CD4-positive, alpha-beta T cell treated with Interleukin-17A for 1 hour (primary cell): ENCODE measurements around the gene PCID2.
"Not testable (repeated sequence)": the region's sequence is repeated elsewhere in the genome, so short reads cannot be mapped to it uniquely, and the experiment has no call there.

ENCODE experiments used
- DNase-seq: peaks from one replicate; pipeline ENCODE4 v3.0.0-alpha.2; 2020

PCID2 gene

DNA sequence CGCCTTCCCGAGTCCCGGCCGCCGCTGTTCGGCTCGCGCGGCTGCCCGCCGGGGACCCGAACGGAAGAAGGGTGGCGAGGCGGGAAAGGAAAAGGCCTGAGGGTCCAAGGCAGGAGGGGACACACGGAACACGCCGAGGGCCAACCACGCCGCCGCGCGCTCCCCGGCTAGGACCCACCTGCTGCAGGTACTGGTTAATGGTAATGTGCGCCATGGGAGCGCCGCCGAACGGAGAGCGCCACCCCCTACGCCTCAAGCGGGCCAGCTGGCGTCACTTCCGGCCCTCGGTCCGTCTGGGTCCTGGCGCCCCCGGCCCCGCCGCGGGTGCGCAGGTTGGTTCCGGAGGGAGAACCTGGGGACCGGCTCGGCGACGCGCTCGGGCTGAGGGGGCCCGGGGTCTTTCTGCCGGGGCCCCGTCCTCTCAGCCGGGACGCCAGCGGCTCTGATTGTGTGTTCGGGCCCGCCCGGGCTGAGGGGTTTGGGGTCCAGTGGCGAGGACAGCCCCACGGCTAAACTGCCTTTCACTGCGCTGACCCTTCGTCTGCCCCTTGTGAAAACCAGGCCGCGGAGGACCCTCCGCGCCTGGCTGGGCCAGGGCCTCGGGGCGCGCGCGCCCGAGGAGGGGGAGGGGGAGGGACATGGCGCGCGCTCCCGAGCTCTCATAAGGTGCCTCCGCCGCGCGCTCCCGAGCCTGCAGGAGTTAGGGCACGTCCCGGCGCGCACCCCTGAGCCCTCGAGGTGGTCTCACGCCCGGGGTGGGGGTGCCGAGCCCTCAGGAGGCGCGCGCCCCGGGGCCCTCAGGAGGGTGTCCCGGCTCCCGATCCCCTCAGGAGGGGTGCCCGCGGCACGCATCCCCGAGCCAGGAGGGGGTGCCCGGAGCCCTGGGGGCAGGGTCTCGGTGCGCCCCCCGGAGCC is at the start of gene PCID2:
Gene PCID2, minus strand, starts transcription at position 249 of the 915 bp plus-strand sequence. Its CDS starts 35 bp downstream, at position 214.
- DNase-seq, result peak; percentile 92

DNA sequence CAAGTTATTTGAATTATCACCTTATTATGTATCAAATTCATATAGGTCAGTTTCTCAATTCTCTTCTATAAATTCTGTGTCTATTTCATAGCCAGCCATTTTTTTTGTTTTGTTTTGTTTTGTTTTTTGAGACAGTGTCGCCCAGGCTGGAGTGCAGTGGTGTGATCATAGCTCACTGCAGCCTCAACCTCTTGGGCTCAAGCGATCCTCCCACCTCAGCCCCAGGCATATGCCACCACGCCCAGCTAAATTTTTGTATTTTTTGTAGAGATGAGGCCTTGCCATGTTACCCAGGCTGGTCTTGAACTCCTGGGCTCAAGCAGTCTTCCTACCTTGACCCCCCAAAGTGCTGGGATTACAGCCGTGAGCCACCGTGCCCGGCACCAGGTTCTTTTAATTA is 49.4 kb upstream of the PCID2 start:
- not testable (repeated sequence) for DNase-seq

DNA sequence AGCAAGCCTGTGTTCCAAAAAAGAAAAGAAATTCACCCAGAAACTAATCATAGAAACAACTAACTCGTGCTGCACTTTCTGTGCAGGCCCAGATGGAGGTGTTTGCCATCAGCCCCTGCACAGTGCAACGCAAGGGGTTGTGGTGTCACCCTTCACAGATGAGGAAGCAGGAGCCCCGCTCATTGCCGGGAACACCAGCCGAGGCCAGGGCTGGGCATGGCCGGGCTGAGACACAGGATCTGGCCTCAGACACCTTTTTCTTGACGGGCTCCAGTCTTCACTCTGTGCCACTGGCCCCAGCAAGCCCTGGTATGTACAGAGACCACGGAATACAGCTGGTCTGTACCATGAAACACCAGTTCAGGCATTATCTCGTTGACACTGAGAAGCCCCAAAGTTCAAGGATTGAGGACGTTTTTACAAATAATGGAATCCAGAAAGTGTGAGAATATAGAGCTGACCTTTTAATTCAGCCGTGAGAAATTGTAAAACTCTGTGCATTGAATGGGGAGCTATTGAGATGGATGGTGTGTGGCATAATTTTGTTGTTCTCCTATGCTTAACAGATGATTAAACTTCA is 44.1 kb upstream of the PCID2 start:
- DNase-seq, result no peak

DNA sequence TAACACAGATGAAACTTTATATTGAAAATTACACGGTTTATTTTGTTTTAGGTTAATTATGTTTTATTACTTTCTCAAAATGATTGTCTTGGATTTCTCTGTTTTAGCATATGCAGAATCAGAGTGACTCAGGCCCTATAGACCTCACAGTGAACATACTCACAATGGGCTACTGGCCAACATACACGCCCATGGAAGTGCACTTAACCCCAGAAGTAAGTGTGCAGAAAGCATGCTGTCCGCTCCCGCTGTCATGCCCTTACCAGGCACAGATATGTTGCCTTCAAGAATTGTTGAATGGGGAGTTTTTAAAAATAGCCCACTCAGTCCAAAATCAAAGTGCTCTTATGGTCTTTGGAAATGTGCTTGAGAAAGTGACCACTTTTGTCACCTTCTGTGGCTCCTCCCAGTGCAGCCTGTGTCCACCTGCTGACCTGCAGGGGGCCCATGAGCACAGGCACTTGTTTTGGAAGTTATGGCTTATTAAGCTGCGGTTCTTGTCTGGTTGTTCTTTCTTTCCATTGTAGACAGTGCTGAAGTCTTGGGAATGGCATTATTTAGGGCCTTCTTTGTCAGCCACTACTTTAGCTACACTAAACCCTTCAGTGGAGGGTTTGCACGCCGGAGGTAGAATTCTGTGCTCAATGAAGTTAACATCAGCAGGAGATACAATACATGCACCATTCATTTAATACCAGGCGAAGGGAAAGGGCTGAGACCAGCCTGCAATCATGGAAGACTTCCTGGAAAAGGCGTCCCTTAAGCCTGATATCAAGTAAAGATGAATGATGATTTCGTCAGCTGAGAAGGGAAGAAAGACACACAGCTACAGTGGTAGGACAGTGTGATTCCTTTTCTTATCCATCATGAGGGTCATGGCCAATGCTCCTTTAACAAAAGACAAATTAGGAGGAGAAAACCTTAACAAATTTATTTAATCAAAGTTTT is 37.7 kb upstream of the PCID2 start:
- DNase-seq, result no peak

DNA sequence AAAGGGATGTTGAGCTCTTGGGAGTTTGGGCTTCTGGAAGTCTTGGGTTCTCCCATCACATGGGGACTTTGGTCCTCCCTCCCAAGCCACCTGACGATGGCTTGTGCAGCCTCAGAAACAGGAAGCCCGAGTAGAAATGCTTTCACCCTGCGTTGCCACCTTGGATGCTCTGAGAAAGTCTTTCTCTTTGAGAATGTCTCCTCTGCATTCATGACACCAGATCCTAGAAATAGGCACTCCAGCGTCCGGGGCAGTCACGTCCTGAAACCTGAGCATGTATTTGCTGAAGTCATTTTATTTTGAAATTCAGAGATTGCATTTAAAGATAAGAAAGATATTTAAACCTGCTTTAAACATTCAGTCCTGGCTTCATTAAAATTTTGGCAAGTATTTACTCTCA is 35.4 kb upstream of the PCID2 start:
- DNase-seq, result no peak

DNA sequence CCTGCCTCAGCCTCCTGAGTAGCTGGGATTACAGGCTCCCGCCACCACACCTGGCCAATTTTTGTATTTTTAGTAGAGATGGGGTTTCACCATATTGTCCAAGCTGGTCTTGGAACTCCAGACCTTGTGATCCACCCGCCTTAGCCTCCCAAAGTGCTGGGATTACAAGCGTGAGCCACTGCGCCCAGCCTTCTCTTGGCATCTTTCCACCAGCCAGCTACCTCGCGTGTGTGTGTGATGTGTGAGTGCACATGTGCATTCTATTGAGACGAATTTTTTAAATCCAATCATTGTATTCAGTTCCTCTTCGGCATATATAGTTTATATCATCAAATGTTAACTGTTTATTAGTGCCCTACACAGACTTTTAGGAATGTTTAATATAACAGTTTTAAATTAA is 33.2 kb upstream of the PCID2 start:
- DNase-seq, result not testable (repeated sequence)

DNA sequence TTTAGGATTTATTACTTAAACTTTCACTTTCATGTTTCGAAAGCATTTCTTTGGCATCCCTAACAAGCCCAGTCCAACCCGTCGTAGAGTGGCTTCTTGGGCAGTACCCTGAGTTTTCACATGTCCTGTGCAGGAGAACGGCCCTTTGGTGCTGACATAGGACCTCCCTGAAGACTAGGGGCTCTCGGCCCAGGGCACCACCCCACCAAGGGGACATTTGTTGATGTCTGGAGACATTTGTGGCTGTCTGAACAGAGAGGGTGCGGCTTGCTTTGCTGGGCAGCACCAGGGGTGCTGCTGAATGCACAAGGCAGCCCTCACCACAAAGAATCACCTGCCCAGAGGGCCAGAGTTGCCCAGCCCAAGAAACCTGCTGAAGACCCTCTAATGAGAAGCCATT is 31.5 kb upstream of the PCID2 start:
- no peak for DNase-seq

DNA sequence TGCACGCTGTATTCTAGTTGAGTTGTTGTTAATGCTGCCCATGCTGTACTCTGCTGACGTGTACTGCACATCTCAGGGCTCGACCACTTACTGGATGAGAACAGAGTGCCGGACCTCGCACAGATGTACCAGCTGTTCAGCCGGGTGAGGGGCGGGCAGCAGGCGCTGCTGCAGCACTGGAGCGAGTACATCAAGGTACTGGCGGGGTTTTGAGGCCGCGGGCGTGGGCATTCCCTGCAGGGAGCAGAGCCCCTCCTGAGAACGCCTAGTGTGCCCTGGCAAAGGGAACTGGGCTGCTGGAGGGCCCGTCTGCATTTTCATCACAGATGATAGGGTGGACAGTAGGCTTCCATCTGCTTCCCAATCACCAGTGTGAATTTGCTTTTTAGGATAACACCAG is 30.9 kb upstream of the PCID2 start:
- DNase-seq, result no peak

DNA sequence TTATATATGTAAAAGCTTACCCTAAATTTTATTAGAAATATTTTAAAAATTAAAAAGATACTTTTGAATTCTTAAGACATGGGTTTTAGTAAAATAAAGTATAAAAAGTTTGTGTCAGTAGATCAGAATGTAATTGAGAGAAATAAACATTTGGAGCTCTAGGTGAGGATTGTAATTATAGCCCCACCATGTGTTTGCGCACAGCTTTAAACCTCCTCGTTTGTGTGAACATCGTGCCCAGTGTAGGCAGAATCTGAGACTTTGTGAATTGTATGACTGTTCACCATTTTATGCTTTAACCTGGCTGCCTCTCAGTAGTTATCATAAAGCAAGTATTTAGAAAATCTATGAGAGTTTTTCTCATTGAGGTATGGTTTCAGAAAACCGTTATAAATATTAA is 30.1 kb upstream of the PCID2 start:
- DNase-seq, result peak; percentile 11

DNA sequence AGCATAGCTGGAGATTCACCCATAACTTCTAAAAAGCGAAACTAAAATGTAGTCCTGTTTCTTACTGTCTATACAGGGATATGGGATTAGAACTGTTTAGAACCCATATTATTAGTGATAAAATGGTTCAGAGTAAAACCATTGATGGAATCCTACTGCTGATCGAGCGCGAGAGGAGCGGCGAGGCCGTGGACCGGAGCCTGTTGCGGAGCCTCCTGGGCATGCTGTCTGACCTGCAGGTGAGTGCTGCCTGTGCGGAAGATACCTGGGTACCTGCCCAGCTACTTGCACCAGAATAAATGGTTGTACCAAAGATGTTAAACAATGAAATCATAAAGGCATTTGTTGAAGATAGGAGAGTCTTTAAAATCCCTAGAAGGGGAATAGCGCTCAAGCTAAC is 24.6 kb upstream of the PCID2 start:
- no peak for DNase-seq

DNA sequence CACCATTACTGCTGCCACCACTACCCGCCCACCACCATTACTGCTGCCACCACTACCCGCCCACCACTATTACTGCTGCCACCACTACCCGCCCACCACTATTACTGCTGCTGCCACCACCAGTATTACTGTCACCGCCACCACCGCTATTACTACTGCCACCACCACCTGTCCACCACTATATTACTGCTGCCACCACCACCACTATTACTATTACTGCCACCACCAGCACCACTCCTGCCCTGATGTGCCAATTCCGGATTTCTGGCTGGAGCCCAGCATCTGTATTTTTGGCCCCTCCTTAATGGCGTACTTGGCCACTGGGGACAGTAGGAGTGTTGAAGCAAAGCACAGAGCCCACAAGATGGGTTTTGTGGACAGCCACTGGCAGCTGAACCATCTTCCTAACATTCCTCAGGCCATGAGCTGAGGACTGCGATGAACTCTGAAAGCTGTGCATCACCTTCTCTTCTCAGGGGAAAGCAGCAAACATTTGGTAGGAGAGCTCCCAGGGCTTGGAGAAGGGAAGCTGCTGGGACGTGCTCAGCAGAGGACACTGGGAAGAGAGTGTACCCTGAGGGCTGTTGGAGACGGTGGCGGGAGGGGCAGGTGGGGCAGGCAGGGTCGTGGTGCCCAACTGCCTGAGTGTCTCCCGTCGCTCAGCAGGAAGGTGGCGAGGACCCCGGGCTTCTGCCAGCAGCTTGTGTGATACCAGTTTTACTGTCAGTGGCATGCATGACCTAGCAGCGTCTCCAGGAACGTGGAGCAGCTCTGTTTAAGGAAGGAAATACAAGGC is 23.9 kb upstream of the PCID2 start:
- no peak for DNase-seq

DNA sequence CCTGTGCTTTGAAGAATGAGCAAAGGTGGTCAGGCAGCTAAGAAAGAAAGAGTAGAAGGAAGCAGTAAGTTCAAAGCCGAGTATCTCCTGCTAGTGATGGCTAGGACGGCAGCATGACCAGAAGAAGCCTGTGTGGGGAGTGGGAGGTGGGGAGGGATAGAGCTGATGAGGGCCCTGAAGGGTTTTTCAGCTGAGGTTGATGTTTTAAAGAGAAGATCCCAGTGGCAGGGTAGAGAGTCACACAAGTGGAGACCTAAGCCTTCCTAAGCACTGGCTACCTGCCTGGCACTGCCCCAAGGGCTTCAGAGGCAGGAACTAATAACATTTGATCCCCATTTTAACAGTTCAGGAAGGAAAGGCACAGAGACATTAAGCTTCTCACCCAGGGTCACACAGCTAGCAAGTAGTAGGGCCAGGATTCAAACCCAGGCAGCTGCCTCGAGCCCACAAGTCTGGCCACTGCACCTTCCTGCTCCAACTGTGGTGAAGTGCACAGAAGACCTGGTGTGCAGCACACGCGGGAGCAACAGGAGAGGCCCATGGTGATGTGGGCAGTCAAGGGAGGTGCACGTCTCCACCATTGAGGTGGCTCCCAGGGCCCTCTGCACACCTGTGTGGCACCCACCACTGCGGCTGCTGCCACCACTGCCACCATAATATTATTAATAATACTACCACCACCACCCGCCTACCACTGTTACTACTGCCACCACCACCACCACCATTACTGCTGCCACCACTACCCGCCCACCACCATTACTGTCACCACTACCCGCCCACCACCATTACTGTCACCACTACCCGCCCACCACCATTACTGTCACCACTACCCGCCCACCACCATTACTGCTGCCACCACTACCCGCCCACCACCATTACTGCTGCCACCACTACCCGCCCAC is 23.1 kb upstream of the PCID2 start:
- DNase-seq, result no peak

DNA sequence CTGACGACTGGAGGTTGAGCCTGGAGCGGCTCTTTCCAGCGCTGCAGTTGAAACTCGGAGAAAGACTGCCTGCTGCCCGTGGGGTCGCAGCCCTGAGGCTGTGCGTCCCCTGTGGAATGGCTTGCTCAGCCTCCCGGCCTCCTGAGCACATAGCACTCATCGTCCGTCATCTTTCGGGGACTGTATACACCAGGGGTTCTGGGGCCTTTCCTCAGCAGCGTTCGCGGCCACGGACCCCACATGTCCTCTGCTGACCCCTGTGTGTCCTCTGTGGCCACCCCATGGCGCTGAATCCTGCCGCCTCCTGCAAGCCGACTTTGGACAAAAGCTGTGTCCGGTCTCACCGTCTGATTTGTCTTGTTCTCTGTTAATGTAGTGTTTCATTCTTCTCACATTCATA is 21.3 kb upstream of the PCID2 start:
- no peak for DNase-seq

DNA sequence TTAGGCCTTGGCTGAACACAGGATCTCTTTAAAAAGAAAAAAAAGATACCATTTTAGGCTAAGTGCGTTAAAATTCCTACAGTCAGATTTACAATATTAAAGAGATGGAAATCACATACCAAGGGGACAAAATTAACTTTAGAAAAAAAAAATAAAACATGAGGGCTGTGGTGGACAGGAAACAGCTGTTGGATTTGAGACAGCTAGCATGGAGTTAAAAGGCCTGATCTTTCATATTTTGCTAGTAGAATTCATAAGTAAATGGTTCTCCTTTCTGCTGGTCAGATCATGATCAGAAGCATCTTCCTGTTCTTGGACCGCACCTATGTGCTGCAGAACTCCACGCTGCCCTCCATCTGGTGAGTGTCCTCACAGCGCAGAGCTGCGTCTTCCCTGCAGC is 20.7 kb upstream of the PCID2 start:
- DNase-seq, result no peak

DNA sequence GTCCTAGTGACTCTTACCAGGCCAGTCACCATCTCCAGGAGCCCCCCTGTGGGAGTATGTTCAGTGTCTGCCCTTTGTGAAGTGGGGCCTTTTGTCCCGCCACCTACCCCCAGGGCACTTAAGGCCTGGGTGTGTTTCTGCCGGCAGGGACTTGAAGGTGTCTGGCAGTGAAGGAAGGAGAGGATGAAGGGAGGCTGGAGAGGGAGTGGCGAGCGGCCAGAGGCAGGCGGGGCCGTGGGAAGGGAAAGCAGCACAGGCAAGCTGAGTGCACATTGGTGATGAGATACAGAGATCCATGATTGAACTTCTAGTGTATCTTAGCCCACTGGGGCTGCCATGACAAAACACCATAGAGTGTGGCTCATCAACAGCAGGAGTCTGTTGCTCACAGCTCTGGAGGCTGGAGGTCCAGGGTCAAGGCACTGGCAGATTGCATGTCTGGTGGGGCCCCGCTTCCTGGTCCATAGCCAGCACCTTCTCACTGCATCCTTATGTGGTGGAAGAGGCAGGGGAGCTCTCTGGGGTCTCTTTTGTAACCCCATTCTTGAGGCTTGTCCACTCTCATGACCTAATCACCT is 18.5 kb upstream of the PCID2 start:
- no peak for DNase-seq

DNA sequence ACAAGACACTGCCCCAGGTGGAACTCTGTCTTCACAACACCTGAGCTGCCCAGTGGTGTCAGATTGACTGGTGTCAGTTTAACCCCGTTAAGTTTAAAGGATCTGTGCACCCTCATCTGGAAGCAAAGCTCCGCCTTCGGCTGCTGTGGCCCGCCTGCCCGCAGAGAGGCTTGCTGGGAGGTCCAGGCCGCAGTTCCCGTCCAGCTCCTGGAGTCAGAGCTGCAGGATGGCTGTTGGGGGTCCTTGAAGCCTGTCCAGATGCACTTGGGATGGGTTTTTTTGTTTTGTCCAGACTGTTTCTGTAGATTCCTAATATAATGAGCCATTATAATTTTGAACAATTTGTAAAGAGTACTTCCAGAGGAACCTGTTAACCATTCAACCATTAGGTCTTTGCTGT is 17.0 kb upstream of the PCID2 start:
- no peak for DNase-seq

DNA sequence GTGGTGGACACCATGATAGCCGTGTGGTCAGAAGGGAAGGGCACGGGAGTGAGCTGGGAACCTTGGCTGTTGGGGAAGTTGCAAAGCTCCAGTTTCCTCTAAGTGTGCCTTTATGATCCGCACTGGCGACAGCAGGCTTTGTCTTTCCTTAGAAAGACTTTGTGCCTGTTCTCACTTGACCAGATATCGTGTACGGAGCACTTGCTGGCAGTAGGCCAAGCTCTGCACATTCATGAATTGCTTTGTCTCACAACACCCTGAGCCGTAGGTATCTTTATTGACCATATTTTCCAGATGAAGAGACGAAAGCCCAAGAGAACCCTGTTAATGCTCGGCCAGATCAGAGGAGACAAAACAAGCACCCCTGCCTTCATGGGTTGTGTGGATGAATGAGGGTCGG is 16.0 kb upstream of the PCID2 start:
- no peak for DNase-seq

DNA sequence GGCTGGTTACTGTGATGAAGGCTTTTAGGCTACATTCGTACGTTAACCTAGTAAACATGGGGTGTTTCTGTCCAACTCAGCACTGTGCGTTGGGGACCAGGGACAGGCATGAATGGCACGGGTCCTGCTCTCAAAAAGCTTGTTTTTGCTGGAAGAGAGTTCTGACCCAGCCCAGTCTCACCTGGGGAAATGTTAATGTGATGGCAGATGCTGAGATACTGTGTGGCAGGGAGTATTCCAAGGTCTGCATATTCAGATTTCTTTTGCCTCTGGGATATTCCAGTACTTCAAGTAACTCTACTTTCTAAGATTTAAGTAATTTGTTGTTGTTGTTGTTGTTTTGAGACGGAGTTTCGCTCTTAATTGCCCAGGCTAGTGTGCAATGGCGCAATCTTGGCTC is 14.6 kb upstream of the PCID2 start:
- no peak for DNase-seq

DNA sequence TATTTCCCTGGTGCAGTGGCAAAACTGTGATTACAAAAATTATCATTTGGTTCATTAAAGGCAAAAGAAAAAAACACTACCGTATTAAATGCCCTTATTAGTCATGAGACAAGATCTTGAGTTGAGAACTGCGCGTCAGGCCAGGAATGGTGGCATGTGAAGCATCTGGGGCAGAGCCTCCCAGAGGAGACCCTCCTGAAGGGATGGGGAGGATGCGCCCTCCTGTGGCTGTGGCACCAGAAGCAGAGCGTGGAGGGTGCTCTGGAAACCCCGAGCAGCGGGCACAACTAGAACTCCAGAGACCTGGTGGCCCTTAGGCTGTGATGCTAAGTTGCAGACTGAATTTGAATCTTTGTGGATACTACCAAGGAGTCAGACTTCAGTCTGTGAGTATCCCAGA is 12.4 kb upstream of the PCID2 start:
- peak; percentile 13 for DNase-seq

DNA sequence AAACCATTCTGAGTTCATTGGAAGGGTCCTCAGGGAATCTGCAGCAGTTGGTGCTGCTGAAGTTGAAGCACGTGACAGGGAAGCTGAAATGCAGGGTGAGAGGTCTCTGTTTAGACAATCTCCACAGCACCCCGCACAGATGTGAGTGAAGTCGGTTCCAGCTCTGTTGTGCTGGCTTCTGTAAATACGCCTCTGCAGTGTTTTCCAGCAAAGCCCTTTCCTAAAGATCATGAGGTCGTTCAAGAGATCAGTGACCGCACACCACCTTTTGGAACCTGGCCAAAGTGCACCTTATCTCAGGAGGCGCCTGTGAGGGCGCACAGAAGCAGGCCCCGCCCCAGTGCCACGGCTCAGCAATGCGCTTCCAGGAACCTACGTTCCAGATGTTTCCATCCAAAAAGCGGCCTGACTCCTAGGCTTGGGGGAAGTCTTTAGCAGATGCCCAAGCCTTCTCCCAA is 11.7 kb upstream of the PCID2 start:
- DNase-seq, result no peak
